ENCODE data around the gene FAM209B.

DNA sequence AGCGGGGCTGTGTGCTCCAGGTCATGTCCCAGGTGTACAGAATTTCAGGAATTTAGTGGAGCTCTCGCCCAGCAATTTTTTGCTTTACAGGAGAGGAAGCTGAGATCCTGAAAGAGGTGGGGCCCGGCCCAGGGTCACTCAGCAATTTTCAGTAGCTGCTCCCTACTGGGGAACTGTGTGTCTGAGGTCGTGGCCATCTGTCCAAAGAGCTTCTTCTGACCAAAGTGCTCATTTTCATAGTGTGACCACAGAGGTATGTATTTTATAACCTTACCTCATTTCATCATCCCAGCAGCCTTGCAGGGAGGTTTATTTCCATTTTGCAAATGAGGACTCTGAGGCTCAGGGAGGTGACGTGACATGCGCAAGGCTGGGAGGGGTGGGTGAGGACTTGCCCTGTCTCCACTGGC is 46.3 kb downstream of the FAM209B start:
- TF ChIP-seq EZH2phosphoT487 (IDR thresholded peaks at IDR 0.05; ENCODE audit: borderline replicate concordance, low read length) = no peak
- TF ChIP-seq, protein P1, sequence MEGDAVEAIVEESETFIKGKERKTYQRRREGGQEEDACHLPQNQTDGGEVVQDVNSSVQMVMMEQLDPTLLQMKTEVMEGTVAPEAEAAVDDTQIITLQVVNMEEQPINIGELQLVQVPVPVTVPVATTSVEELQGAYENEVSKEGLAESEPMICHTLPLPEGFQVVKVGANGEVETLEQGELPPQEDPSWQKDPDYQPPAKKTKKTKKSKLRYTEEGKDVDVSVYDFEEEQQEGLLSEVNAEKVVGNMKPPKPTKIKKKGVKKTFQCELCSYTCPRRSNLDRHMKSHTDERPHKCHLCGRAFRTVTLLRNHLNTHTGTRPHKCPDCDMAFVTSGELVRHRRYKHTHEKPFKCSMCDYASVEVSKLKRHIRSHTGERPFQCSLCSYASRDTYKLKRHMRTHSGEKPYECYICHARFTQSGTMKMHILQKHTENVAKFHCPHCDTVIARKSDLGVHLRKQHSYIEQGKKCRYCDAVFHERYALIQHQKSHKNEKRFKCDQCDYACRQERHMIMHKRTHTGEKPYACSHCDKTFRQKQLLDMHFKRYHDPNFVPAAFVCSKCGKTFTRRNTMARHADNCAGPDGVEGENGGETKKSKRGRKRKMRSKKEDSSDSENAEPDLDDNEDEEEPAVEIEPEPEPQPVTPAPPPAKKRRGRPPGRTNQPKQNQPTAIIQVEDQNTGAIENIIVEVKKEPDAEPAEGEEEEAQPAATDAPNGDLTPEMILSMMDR (IDR thresholded peaks at IDR 0.05; ENCODE audit: low read depth, low read length, poor library complexity, severe bottlenecking) = no peak

All from DOHH2 (cell line).